DND-41 (cell line): Measurements from ENCODE around the gene CFAP61.
A peak's percentile ranks its signal among the peaks of the same experiment; 100 is the strongest.

ENCODE experiments used
- ATAC-seq: fragments of 200-7000 bp; cut with Tn5 transposase; 3 replicates; pipeline ENCODE4 v1.9.1; 2021; ENCODE audit warnings: low read depth; ENCODE audit not compliant: insufficient read depth
- DNase-seq: peaks from one replicate; pipeline ENCODE4 v3.0.0-alpha.2; 2020
- H2AFZ ChIP-seq: 2 replicates; pipeline ENCODE4 v1.6.0; 2012; ENCODE audit warnings: low read depth, low read length
- H3K27ac ChIP-seq: 2 replicates; pipeline ENCODE4 v1.5.1; 2012; ENCODE audit warnings: low read length, inconsistent platforms
- H3K27me3 ChIP-seq: fragments of 200-600 bp; sonication (generic); 2 replicates; pipeline ENCODE4 v1.6.0; 2012; ENCODE audit warnings: low read length, mild to moderate bottlenecking, inconsistent platforms; ENCODE audit not compliant: insufficient read depth, poor library complexity
- H3K36me3 ChIP-seq: 2 replicates; pipeline ENCODE4 v1.5.1; 2012; ENCODE audit warnings: low read length, inconsistent platforms; ENCODE audit not compliant: insufficient read depth
- H3K4me1 ChIP-seq: 2 replicates; pipeline ENCODE4 v1.5.1; 2012; ENCODE audit warnings: mild to moderate bottlenecking, low read length; ENCODE audit not compliant: insufficient read depth
- H3K4me2 ChIP-seq: 2 replicates; pipeline ENCODE4 v1.6.0; 2012; ENCODE audit warnings: mild to moderate bottlenecking, moderate library complexity, low read length, inconsistent platforms; ENCODE audit not compliant: insufficient read depth
- H3K4me3 ChIP-seq, 2 experiments: fragments of 200-600 bp in 1 of 2; shearing (Covaris generic) in 1 of 2; 2 replicates each; pipeline ENCODE4 v1.5.1; 2012 to 2016; ENCODE audit warnings: inconsistent platforms in 2 of 2, low read length in 2 of 2, mild to moderate bottlenecking in 2 of 2, low read depth in 1 of 2, moderate library complexity in 1 of 2
- H3K79me2 ChIP-seq: 2 replicates; pipeline ENCODE4 v1.6.0; 2012; ENCODE audit warnings: low read length, inconsistent platforms; ENCODE audit not compliant: insufficient read depth
- H3K9ac ChIP-seq: 2 replicates; pipeline ENCODE4 v1.6.0; 2012; ENCODE audit warnings: low read depth, mild to moderate bottlenecking, inconsistent platforms, low read length, moderate library complexity
- H3K9me3 ChIP-seq: 2 replicates; pipeline ENCODE4 v1.5.1; 2012; ENCODE audit warnings: low read length, moderate library complexity, mild to moderate bottlenecking, inconsistent platforms; ENCODE audit not compliant: insufficient read depth, severe bottlenecking
- H4K20me1 ChIP-seq: 2 replicates; pipeline ENCODE4 v1.6.0; 2012; ENCODE audit warnings: low read length; ENCODE audit not compliant: insufficient read depth
- EZH2 ChIP-seq: IDR thresholded peaks from 3 replicates; pipeline ENCODE4 v1.6.1; 2012; ENCODE audit warnings: borderline replicate concordance, low read depth, mild to moderate bottlenecking, moderate library complexity, low read length, inconsistent platforms; ENCODE audit not compliant: severe bottlenecking
- TF ChIP-seq, protein P1 (sequence below): IDR thresholded peaks from 2 replicates; pipeline ENCODE4 v1.5.1; 2012; ENCODE audit warnings: borderline replicate concordance, low read length, moderate library complexity, mild to moderate bottlenecking; ENCODE audit not compliant: poor library complexity, severe bottlenecking; ENCODE audit errors: extremely low read depth

Gene CFAP61

DNA sequence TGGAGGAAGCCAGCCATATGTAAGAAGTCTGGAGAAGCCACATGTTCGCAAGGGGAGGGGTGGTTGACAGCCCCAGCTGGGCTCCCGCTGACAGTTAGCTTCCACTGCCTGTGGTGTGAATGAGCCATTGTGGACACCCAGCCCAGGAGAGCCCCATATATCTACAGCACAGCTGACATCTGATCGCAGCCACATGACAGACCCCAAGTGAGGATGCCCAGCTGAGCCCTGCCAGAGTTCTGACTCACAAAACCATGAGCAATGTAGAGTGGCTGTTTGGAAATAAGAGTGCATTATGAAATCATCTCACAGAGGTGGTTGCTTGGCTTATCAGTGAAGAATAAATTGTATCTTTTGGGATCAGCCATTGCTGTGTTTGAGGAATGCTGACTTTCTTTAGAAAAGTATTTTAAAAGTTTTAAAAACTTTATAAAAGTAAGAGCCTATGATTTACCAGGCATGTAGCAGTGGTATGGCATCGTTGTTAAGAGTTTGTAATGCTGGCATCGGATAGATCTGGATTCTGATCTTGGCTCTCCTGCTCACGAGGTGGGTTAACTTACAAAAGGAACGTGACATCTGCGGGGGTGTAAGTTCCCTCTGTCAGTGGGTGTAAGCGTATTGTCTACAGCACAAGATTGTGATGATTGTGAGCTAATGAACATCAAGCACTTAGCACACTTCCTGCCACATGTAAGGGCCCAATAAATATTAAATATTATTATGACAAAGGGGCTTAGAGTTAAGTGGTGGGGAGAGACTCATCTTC is 24.1 kb downstream of the CFAP61 start:
- no peaks in the 10 kb centered on the region for H3K79me2 ChIP-seq
- peaks cover 9% of the 10 kb centered on the region for H3K27me3 ChIP-seq
- no peak overlapping the region for H3K4me3 ChIP-seq
- no peak overlapping the region for H3K4me2 ChIP-seq
- no peak overlapping the region for H3K9ac ChIP-seq
- H2AFZ ChIP-seq, result no peak overlapping the region
- no peak for TF ChIP-seq EZH2
- TF ChIP-seq, protein P1, sequence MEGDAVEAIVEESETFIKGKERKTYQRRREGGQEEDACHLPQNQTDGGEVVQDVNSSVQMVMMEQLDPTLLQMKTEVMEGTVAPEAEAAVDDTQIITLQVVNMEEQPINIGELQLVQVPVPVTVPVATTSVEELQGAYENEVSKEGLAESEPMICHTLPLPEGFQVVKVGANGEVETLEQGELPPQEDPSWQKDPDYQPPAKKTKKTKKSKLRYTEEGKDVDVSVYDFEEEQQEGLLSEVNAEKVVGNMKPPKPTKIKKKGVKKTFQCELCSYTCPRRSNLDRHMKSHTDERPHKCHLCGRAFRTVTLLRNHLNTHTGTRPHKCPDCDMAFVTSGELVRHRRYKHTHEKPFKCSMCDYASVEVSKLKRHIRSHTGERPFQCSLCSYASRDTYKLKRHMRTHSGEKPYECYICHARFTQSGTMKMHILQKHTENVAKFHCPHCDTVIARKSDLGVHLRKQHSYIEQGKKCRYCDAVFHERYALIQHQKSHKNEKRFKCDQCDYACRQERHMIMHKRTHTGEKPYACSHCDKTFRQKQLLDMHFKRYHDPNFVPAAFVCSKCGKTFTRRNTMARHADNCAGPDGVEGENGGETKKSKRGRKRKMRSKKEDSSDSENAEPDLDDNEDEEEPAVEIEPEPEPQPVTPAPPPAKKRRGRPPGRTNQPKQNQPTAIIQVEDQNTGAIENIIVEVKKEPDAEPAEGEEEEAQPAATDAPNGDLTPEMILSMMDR, result no peak
- H3K27ac ChIP-seq, result no peak overlapping the region
- ATAC-seq (peak; percentile 54; the same call in 2 of the 3 replicates), DNase-seq (peak; percentile 10)
- no peaks in the 10 kb centered on the region for H4K20me1 ChIP-seq
- H3K36me3 ChIP-seq, result no peaks in the 10 kb centered on the region
- no peaks in the 10 kb centered on the region for H3K9me3 ChIP-seq
- H3K4me1 ChIP-seq, result no peaks in the 10 kb centered on the region

DNA sequence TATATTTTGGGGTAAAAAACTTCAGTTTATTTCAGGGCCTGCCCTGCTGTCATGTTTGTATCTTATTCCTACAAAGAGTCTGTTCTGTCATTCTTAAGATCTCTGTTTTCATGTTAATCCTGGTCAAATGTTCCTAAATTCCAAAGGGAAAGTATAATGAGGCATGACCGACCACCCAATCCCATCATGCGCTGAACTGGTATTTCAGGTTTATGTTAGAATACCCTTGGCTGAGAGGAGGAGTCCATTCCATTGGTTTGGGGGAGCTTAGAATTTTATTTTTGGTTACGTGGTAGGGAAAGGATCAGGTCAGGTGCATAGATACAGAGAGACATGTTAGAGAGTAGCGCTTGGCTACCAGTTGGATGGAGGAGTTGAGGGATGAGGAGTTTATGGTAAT is 25.7 kb downstream of the CFAP61 start:
- peaks cover 9% of the 10 kb centered on the region for H3K27me3 ChIP-seq
- no peak overlapping the region for H3K4me3 ChIP-seq
- H3K9me3 ChIP-seq, result no peaks in the 10 kb centered on the region
- no peaks in the 10 kb centered on the region for H3K36me3 ChIP-seq
- H3K27ac ChIP-seq, result no peak overlapping the region
- no peaks in the 10 kb centered on the region for H4K20me1 ChIP-seq
- H3K9ac ChIP-seq, result no peak overlapping the region
- DNase-seq (no peak), ATAC-seq (no peak)
- no peak overlapping the region for H3K4me2 ChIP-seq
- no peak overlapping the region for H2AFZ ChIP-seq
- TF ChIP-seq, protein P1, result no peak
- TF ChIP-seq EZH2, result no peak
- H3K4me1 ChIP-seq, result no peaks in the 10 kb centered on the region
- no peaks in the 10 kb centered on the region for H3K79me2 ChIP-seq

DNA sequence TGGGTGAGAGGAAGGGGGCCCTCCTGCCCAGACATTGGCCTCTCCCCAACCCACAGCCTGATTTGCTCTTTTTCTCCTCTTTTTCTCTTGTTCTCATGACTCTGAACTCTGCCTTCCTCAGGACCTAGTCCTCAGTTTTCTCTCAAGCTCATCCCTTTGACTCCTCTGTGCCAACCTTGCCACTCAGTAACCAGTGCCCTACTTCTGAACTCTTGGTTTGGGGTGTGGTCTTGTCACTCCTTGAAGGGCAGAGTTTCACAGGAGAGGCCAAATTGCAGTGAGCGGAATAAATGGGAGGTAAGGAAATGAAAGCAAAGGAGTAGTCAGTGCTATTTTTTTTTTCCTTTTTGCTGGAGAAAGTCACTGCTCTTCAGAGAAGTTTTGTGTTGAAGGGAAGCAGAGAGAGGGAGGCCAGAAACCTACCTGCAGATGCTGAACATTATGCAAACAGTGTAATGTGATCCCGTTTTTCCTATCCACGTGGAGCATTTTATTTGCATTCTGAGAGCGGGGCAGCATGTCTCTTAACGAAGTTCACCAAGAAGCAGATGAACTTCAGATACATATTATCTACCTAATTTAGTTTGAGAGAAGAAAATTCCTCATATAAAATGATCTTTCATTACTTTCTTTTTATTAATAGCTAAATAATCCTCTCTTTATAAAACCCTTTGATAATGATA is 26.9 kb downstream of the CFAP61 start:
- Histone ChIP-seq H2AFZ (no peak overlapping the region), H3K9me3 (no peaks in the 10 kb centered on the region), H3K4me2 (no peak overlapping the region), H3K79me2 (no peaks in the 10 kb centered on the region), H3K4me1 (no peaks in the 10 kb centered on the region), H3K4me3 (no peak overlapping the region), H3K27me3 (peaks cover 7% of the 10 kb centered on the region), H3K9ac (no peak overlapping the region), H3K36me3 (no peaks in the 10 kb centered on the region), H4K20me1 (no peaks in the 10 kb centered on the region), H3K27ac (no peak overlapping the region)
- no peak for ATAC-seq
- no peak for DNase-seq
- TF ChIP-seq EZH2, result peak; percentile 44
- TF ChIP-seq, protein P1, result no peak
